M059J (cell line): ENCODE measurements around the gene IQGAP2. TPM values are rescaled to one million over a fixed set of nuclear protein-coding genes. Genes with fewer than 3 reads are reported as not detected.

Experiments used
- DNase-seq: peaks from one replicate; pipeline ENCODE4 v3.0.0-alpha.2; 2012; ENCODE audit warnings: low read depth
- total RNA-seq: library from RNA; depleted of rRNA; stranded (reverse); fragments of >200 nt; shearing (Covaris generic); gene quantifications from 2 replicates; pipeline ENCODE4 v1.2.3, GENCODE V29; 2014; rRNA removed

IQGAP2 gene, protein sequence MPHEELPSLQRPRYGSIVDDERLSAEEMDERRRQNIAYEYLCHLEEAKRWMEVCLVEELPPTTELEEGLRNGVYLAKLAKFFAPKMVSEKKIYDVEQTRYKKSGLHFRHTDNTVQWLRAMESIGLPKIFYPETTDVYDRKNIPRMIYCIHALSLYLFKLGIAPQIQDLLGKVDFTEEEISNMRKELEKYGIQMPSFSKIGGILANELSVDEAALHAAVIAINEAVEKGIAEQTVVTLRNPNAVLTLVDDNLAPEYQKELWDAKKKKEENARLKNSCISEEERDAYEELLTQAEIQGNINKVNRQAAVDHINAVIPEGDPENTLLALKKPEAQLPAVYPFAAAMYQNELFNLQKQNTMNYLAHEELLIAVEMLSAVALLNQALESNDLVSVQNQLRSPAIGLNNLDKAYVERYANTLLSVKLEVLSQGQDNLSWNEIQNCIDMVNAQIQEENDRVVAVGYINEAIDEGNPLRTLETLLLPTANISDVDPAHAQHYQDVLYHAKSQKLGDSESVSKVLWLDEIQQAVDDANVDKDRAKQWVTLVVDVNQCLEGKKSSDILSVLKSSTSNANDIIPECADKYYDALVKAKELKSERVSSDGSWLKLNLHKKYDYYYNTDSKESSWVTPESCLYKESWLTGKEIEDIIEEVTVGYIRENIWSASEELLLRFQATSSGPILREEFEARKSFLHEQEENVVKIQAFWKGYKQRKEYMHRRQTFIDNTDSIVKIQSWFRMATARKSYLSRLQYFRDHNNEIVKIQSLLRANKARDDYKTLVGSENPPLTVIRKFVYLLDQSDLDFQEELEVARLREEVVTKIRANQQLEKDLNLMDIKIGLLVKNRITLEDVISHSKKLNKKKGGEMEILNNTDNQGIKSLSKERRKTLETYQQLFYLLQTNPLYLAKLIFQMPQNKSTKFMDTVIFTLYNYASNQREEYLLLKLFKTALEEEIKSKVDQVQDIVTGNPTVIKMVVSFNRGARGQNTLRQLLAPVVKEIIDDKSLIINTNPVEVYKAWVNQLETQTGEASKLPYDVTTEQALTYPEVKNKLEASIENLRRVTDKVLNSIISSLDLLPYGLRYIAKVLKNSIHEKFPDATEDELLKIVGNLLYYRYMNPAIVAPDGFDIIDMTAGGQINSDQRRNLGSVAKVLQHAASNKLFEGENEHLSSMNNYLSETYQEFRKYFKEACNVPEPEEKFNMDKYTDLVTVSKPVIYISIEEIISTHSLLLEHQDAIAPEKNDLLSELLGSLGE (N-terminal part only)
- 0.12 and 0.52 TPM in 2 replicates for total RNA-seq

DNA sequence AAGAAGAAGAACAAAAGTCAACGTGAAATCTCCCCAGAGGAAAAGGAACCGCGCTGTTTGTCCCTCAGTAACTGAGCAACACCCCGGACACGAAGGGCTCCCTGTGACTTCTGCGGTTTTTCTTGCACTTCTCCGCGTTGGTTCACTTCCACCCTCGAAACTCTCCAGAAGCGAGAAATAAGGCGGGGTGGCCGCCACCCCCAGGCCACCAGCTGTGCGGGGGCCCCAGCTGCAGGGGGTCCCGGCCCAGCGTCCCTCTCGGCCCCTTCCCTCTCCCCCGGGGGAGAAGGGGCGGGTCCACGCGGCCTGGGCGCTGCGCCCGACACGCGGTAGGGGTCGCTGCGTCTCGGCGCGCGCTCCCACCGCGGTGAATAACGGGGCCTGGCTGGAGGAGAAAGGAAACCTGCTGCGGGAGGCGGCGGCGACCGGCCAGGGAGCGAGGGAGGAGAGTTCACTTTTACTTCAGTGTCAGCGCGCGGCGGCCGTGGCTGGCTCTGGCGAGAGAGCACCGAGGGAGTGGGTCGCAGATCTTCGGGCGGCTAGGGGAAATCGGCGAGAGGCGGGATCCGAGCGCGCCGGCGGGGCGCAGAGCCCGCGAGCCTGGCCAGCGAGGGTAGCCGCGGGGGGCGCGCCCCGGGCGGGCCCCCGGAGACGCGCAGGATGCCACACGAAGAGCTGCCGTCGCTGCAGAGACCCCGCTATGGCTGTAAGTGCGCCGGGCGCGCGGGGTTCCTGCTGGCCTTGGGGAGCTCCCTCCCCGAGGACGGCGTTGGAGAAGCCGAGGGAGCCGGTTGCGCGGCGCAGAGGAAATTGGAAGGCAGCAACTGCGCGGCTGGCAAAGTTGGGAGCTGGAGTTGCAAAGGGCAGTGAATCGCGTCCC, at the start of gene IQGAP2:
Gene IQGAP2 (plus strand): TSS at position 400 of the 880 bp plus-strand sequence. CDS start 261 bp downstream, at position 661.
- DNase-seq = peak; percentile 48

DNA sequence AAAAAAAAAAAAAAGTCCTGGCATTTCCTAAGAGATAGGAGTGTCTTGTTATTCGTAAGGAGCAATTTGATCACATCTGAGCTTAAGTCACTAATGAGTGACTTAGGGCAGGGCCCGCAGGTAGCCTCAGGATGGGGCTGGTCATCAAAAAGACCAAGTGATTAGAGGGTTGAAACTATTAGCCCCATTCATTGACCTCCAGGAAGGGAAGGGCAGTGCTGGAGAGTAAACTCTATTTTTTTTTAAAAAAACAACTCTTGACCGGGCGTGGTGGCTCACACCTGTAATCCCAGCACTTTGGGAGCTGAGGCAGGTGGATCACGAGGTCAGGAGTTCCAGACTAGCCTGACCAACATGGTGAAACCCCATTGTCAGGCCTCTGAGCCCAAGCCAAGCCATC, 46.2 kb upstream of the IQGAP2 start:
- DNase-seq = no peak

DNA sequence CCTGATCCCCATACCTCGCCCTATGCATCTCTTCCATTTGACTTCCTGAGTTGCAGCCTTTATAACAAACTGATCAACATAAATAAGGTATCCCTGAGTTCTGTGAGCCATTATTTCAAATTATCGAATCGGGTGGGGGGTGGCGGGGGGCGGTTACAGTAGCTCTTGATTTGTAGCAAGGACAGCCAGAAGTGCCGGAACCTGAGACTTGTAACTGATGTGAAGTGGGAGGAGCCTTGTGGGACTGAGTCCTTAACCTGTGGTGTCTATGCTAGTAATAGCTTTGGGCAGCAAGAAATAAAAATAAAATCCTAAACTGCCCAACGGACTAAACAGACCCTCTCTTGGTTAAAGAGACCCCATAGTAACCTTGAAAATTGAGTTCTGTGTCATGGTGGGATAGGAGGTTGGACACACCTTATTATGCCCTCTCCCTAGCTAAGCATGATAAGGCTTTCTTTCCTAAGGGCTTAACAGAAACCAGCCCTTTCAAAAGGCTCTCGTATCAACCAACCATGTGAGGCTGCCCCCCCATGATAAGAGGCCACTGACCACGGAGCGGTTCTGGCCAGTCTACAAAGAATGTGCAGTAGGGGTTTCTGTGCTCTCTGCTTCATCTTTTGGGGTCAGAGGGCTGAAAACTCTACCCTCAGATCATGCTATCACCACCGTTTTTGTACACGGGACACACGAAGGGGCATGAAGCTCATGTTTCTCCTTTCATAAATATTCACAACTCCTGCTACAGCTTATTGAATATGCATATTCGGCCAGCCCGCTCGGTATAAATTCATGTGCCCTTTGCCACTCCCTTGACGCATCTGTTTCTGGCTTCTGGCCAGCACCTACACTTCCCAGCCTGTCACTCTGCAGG, 39.5 kb upstream of the IQGAP2 start:
- peak; percentile 16 for DNase-seq

DNA sequence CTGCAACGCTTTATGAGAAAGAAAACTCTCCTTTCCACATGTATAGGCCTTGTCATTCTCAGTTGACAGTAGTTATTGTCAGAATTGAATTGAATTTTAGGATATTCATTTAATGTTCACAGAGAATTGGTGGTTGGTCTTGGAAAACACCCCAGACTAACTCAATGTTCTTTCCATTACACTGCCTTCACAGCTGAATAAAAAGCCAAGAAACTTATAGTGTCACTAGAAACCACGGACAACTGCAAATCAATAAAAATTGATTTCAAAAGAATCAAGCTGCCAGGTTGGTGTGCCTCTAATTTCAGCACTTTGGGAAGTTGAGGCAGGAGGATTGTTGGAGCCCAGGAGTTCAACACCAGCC, 38.9 kb upstream of the IQGAP2 start:
- DNase-seq = no peak

DNA sequence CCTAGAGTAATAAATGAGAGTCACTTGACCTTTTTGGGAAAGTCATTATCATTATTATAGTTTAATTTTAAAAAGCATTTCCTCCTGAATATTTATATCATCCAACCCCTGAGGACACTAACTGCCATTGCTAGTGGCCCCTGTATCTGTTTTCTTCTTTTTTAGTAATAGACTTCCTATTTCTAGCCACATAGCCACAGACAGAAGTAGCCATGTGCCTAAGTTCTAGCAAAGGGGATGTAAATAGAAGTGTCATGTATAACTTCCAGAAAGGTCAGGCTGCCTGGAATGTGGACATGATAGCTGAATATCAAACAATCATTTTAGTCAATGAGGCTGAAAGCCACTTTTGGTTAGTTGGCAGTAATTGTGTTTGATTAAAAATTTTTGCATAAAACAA, 37.5 kb upstream of the IQGAP2 start:
- no peak for DNase-seq

DNA sequence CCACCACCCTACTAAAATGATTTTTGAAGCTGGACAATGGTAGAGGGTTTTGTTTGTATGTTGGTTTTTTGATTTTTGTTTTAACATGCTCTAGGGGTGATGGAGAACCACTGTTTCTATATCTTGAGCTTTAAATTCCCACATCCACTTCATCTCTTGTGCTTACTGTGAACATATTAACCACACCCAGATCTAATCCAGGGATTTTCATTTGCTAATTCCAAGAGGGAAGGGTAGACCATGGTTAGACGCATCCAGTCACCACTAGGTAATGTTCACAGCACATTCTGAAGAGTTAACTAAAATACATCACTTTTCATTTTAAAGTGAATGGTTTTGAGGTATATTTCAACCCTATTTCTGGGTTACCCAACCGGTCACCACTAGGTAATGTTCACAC, 36.5 kb upstream of the IQGAP2 start:
- no peak for DNase-seq

DNA sequence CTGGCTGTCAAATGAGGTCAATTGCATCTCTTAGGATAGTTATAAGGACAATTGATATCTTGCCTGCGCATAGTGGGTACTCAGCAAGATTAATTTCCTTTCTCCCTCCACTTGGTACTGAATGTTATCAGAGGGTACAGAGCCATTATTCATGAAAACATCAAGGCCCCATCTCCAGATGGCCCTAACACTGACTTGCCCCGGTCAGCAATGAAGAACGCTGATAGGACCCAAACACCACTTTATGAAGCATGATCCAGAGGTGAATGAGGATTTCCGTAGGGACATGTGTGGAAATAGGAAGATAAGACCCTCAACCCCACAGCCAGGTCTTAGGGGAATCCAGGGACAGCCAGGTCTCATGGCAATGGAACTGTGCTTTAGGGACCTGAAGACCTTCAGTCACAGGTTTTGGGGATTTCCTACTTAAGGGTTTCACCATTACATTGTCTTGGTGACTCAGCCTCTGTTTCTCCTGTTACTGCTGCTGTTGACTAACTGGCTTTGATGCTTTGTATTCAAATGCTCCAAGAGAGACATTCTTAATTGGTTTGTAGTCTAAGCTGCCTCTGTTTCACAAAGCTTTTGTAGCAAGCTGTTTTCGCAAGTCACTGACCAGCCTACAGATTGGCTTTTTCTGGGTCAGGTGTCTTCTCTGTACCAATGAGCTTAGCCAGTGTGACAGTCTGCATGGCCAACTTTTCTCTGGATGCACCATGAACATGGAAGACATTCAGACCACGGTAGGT, 35.3 kb upstream of the IQGAP2 start:
- DNase-seq = peak; percentile 37

DNA sequence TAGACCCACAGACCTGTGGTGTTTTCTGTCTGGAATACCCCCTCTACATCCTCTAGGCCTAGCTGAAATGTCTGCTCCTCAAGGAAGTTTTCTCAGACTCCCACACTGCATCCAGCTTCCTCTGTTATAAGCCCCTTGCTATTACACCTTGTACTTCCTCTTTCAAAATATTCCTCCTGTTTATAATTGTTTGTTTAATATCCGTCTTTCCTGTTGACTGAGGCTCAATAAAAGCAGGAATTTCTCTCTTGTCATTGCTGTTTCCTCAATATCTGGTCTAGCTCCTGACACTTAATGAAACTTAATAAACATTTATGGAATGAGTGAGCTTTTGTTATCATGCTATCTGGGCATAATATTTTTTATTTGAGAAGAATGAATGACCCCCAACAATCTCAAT, 34.1 kb upstream of the IQGAP2 start:
- no peak for DNase-seq

DNA sequence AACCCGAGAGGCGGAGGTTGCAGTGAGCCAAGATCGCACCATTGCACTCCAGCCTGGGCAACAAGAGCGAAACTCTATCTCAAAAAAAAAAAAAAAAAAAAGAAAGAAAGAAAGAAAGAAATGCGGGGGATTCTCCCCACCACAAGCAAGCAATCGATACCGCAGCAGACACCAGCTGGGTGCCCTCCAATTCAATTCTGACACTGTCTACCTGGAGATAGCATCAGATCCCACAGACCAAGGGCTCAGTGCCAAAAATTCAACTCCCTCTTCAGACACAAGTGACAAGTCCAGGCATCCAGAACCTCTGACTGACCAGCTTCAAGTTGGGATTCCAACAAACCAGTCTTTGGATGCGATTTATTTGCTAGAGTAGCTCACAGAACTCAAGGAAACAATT, 33.4 kb upstream of the IQGAP2 start:
- peak; percentile 5 for DNase-seq

DNA sequence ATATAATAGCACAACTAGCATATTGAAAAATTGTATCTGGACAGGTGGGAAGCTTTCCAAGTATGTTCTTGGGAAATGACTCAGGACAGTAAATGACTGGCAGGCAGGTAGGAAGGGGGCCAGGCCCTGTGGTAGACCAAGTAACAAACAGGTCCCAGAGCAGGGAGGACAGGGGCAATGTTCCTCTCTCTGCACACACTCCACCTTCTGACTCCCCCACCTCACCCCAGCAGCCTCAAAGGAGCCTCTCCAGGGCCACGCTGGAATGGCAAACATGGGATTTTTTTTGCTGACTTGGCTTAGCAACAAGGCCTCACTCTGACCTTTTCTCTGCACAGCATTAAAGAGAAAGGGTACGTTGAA, 31.1 kb upstream of the IQGAP2 start:
- peak; percentile 38 for DNase-seq

DNA sequence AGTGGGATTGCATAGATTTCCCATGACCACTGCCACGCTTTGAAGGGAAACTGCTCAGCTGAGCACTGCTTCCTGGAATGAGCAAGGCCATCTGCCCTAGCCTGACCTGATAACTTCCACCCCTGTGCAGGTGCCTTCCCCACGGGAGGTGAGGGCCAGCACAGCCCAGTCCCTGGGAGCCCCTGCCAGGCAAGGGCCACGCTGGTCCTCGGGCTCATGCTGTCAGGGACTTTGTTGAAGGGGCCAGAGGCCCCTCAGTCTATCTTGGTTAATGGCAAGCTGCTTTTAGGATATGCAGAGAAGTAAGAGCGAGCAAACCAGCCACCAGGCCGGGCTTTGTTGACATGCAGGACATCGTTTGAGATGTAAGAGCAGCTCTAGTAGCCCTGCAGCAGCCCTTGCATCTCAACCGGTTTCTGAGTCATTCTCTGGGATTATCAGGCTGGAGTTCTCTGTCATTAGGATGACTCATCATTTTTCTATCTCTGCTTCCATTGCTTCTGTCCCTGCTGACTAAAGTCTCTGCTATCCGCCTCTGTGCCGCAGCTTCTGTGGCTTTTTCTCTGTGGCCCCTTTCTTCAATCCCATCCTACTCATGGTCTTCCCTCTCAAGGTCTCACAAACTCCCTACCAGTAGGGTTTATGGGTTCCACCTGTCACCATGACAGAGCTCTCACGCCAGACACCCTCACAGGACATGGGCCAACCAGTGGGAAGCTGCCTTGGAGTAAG, 30.6 kb upstream of the IQGAP2 start:
- DNase-seq = peak; percentile 94

DNA sequence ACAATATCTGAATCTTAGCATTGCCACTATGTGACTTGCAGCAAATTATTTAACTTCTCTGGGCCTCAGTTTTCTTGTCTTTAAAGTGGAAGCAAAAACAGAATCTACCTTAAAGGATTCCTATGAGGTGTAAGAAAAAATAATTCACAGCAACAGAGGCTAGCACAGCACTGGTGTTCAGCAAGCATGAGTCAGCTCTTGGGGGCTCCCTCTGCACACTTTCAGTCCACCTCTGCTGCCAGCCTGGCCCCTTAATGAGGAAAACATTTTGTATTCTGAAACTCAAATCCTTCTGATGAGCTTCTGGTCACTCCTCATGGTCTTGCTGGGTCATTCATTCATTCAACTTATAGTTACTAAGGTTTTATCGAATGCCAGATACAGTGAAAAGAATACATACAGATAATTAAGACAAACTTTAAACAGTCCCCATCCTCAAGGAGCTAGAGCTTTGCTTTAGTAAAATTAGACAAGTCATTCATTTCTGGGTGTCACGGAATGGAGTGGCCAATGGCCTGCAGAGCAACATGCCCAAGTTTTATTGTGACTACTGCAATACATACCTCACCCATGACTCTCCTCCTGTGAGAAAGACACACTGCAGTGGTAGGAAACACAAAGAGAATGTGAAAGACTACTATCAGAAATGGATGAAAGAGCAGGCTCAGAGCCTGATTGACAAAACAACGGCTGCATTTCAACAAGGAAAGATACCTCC, 26.8 kb upstream of the IQGAP2 start:
- peak; percentile 49 for DNase-seq

DNA sequence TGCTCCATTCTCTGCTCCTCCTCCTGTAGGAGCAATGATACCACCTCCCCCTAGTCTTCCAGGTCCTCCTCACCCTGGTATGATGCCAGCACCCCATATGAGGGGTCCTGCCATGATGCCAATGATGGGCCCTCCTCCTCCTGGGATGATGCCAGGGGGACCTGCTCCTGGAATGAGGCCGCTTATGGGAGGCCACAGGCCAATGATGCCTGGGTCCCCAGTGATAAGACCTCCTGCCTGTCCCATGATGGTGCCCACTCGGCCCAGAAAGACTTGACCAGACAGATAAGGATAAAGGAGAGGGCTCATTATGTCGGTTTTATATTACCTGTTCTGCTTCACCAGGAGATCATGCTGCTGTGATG, 26.2 kb upstream of the IQGAP2 start:
- DNase-seq = no peak

DNA sequence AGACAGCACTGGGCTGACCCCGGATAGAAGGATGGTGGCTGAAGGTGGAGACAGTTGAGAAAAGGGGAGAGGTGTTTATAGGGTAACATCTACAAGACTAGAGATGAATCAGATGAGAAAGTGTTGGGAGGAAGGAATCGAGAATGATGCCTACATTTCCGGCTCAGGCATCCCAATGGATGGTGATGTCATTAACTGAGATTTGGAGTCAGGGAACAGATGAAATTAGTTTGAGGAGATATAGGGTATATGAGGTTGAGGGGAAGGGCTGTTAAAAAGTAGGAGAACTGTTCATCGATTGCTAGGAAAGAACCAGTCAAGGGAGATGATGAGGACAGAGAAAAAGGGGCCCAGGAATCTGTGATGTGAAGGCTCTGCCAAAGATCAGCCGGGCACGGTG, 24.7 kb upstream of the IQGAP2 start:
- no peak for DNase-seq

DNA sequence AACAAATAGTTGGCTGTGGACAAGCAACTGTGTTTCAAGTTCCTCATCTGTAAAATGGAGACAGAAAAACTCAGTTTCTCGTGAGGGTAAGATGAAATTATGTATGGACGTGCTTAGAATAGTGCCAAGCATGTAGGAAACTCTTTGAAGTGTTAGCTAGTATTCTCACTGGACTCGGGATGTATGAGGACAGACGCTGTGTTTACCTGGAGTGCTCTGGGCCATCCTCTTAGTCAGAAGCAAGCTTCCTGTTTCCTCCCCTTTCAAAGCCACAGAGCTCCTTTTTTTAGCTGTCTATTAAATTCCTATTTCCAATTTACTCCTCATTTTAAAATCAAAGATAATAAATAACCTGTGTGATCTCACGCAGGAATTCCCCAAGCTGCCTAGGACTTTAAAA, 23.8 kb upstream of the IQGAP2 start:
- peak; percentile 31 for DNase-seq

DNA sequence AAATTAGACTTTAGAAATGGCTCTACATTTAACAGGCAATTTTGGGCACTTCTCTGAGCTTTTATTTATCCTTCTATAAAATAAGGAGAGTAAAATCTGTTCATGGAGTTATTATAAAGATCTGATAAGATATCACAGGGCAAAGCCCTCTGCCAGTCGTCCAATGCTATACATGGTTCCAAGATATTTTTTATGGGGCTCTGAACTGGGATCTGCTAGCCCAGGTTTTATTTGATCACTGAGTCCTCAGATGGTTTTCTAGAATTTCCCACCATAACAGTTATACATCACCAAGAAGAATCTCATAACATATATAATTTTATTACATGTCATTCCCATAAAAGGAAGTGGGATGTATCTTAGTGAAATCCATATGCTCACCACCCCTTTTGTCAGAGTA, 23.2 kb upstream of the IQGAP2 start:
- no peak for DNase-seq

DNA sequence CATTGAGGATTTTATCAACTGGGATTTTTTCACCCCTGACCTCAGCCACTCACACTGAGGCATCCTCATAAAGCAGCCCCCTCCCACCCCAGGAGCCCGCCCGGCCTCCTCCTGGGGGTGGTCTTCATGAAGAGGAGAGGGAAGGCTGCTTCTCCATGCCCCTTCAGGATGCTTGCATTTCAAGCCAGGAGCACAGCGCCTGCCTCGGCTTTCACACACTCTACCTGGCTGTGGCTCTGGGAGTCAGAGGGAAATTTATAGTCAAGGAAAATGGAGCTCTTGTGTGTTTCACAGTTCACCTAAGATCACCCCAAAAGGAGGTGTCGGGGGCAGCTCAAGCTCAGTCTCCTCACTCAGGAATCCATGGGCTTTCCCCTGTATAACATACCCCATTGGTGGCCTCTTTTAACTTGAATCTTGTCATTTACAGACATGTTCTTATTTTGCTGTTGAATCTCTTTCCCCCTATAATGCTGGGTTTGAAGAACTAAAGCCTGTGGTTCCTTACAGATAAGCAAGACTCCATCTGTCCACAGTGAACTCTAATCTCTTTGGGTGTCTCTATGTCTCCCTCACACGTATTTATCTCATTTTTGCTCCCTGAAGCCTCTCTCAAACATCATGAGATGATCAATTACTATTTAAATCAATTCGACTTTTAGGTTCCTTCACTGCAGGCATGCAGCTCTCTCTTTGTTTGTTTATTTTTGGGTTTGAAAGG, 22.6 kb upstream of the IQGAP2 start:
- DNase-seq = no peak
